NCI-H774 (cell line): ENCODE data around the gene MACO1.
"Not testable (repeated sequence)": the region's sequence is repeated elsewhere in the genome, so short reads cannot be mapped to it uniquely, and the experiment has no call there.

Source experiments
- DNase-seq: peaks from one replicate; lab custom pipeline; 2025; lab: John Stamatoyannopoulos, UW

Gene MACO1

DNA sequence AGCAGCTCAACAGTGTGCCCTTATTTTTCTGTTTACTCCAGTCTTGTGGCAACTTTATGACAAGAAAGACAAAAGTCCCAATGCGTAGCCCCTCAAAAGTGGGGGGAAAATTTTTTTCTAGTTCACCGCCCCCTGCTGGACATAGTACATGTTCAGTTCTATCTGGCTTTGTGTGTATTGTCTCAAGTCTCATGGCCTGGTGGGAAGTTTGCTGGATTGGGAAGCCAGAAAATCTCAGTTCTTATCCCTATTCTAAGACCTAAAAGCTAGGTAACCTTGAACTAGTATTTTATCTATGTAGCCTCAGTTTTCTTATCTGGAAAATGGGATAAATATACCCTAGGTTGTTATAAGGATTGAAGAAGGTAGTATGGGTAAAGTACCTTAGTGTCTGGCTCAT is 56.9 kb downstream of the MACO1 start:
- no peak for DNase-seq

- no peak for DNase-seq
Measured at GRCh38 chr1:25492323-25492722, 61.6 kb downstream of the MACO1 start.

DNA sequence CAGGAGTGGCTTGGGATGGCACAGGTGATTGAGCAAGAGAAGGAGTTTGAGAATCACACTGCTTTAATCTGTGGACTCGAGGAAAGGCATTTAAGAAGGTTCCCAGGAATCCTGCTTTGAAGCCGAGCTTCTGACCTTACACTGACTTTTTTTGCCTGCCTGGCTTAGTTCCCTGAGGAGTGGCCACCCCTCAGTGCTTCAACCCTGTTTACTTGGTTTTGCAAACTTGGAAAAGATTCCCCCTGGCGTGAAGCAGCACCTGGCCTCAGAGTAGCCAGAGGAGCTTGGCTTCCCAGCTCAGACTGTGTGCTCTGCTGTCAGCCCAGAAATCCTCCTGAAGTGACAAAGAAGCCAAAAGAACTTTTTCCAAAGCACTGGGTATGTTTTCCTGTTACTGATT is 64.3 kb downstream of the MACO1 start:
- DNase-seq = no peak

DNA sequence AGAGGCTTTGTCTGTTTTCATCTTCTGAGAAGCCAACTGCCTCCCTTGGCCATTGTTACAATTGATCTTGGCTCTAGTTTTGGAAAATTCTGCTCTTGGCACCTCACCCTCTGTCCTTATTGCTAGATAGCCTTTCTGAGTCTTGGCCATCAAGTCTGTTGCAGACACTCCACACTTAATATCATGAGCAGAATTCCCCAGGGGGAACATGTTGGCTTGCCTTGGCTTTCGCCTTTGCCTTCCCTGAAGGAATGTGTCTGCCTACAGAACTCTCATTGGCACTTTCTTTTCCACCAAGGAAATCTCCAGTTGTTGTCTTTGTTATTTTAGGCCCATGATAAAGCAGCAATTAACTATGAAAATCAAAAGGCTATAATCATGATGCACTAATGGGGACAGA is 70.0 kb downstream of the MACO1 start:
- DNase-seq = no peak

DNA sequence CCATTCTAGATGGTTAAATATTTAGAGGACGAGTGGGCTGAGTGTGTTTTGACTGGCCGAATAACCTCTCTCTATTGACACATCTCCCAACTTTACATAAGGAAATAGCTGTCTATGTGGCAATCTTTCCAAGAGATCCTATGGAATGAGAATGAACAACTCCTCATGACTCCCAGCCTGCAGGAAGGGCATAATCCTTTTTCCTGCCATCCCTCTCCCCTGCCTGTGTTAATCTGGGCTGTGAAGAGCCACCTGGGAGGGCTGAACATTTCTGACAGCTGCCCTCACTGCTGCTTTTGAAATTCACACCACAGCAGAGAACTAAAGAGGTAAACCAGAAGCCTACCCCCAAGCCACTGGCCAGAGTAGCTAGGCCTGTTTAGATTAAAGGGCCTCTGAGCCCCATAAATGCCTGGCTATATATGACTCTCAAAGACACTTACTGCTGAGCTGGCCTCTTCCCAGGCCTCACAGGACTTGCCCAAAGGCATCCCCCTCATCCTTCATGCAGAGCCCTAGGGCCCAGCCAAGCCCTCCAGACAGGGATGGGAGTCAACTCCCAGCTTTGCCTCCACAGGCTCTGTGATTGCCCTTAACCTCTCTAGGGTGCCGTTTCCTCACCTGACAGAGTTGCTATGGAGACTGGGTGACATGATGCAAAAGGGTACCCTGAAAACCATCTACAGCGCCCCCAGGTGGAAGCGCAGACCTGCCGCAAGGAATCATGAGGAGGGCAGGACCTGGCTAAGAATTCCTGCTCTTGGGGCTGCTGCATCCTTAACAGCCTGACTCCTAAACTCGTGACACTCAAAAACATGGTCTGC is 70.8 kb downstream of the MACO1 start:
- DNase-seq = no peak

- no peak for DNase-seq
Measured at GRCh38 chr1:25502957-25503356, 72.3 kb downstream of the MACO1 start.

DNA sequence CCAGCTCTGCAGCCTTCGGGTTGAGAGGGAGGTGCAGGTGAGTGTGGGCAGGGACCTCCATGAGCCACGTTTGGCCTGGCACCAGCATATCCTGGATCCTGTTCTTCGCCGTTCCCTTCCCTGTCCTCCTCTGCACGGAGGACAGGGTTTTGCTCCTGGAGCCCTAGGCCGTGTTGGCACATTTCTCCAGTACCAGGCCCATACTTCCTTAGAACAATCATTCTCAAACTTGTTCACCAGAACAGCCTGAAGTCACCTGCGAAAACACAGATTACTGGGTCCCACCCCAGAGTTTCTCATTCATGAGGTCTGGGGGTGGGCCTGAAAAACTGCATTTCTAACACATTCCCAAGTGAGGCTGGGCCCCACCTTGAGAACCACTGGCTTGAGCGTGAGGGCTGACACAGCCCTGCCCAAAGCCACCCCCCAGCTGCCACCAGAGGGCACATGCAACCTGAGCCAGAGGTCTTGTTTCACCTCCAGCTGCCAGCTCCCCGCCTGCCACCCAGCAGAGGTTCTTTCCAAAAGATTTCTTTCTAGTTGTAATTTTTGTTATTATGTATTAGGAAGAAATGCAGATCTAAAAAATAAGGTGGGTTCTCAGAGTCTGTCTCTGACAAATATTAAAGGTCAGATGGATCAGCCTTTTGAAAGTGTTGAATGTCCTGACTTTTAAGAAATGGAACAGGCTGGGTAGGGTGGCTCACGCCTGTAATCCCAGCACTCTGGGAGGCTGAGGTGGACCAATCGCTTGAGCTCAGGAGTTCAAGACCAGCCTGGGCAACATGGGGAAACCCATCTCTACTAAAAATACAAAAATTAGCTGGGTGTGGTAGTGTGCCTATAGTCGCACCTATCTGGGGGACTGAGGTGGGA is 73.1 kb downstream of the MACO1 start:
- DNase-seq = no peak

DNA sequence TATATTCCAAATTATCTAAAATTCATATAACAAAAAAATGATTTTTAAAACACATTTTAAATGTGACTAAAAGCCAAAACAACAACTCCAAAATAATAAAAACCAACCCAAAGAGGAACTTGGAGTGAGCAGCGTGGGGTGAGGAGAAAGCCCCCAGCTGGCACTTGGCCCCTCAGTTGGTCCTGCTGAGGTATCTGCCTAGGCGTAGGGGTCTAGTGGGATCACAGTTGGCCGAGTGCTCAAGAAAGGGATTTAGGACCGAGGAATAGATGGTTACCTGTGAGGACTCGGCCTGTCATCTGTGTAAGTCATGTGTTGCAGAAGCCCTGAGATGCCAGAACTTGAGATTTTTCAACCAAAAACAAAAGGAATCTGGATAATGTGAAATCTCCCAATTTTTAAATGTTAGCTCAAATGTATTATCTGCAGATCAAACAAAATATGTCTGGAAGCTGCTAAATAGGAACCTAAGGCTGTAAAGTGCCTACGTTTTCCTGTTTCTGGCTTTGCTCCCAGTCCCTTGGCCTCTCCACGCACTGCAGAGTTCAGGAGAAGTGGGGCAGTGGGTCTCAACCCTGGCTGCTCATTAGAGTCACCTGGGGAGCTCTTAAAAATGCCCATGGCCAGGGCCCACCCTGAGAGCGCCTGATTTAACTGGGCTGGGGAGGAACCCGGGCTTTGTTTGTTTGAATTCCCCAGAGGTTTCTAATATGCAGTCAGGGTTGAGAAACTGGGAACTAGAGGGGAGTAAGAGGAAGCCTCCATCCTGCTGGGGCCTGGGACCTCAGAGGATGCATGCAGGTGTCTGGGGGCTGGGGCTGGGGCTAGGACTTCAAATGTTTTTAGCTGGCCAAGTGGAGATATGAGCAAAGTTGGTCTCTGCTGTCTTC is 74.3 kb downstream of the MACO1 start:
- DNase-seq = no peak

DNA sequence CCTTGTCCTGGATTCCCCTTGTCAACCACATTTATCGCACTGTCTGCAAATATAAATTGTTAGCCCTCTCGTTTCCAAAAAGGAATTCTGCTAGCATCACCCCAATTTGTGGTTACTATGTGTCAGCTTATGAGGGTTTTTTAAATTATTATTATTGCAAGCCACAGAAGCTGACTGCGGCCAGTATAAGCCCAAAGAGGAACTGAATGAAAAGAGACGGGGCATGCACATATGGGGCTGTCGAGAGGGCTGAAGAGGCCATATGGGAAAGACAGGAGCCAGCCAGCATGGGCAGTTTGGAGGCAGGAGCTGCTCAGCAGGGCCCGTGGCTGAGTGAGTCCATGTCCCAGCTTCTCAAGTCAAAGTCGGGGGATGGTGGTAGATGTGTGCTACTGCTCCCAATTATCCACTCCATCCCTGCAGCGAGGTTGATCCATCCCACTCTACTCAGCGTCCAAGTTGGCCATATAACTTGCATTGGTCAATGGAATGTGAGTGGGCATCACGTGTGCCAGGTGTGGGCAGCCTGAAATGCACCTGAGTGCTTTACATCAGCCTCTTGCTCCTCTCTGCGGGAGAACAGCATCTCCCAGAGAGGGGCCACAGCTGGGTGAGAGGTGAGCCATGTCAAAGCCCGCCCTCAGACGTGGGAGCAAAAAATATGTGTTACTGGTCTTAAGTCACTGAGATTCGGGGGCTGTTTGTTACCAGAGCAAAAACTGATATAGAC is 75.1 kb downstream of the MACO1 start:
- DNase-seq = no peak

DNA sequence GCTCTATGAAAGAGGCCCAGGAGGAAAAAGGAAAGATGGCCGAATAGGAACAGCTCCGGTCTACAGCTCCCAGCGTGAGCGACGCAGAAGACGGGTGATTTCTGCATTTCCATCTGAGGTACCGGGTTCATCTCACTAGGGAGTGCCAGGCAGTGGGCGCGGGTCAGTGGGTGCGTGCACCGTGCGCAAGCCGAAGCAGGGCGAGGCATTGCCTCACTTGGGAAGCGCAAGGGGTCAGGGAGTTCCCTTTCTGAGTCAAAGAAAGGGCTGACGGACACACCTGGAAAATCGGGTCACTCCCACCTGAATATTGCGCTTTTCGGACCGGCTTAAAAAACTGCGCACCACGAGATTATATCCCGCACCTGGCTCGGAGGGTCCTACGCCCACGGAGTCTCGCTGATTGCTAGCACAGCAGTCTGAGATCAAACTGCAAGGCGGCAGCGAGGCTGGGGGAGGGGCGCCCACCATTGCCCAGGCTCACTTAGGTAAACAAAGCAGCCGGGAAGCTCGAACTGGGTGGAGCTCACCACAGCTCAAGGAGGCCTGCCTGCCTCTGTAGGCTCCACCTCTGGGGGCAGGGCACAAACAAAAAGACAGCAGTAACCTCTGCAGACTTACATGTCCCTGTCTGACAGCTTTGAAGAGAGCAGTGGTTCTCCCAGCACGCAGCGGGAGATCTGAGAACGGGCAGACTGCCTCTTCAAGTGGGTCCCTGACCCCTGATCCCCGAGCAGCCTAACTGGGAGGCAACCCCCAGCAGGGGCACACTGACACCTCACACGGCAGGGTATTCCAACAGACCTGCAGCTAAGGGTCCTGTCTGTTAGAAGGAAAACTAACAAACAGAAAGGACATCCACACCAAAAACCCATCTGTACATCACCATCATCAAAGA is 76.1 kb downstream of the MACO1 start:
- not testable (repeated sequence) for DNase-seq

DNA sequence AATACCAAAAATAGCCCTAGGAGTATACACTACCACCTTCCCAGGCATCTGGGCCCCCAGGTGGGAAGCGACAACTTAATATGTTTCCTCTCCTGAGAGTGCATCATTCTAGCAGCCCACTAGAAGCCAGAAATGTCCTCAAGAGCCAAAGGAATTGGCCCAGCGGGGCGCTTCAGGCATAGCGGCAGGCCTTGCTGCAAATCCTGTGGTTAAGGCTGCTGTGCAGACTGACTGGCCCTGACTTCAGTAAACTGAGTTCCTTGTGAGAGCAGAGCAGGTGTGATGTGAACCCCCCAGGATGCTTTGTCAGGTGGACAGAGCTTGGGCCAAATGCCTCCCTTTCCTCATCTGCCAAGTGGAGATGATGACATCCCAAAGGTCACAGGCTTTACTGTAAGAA is 83.0 kb downstream of the MACO1 start:
- DNase-seq = no peak

DNA sequence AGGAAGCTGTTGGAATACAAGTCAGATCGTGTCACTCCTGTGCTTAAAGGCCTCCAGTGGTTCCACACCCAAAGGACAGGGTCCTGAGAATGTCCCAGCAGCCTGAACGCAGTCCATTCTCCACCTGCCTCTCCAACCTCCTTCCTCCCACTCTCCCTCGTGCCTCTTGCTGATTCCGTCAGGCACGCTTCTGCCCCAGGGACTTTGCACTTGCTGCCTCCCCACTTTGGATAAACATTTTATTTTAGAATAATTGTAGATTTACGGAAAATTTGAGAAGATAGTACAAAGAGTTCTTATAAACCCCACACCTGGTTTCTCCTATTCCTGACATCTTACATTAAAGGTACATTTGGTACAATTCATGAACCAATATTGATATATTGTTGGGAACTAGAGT is 84.3 kb downstream of the MACO1 start:
- DNase-seq = no peak

DNA sequence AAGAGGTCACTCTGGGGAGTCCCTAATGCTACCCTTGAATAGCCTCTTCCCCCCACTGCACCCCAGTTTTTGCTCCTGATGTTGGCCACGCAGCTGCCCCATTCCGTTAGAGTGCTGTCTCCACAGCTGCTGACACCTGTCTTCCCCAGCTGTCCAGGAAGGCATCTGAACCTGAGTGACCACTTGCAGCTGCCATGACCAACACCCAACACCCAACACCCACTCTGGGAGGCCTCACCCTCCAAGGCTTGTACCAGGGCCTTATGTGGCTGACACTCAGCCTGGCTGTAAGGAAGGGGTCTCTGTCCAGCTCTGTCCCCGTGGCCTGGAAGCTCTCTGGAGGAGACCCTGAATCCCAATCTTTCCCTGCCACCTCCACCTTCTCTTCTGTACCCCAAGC is 86.0 kb downstream of the MACO1 start:
- no peak for DNase-seq

DNA sequence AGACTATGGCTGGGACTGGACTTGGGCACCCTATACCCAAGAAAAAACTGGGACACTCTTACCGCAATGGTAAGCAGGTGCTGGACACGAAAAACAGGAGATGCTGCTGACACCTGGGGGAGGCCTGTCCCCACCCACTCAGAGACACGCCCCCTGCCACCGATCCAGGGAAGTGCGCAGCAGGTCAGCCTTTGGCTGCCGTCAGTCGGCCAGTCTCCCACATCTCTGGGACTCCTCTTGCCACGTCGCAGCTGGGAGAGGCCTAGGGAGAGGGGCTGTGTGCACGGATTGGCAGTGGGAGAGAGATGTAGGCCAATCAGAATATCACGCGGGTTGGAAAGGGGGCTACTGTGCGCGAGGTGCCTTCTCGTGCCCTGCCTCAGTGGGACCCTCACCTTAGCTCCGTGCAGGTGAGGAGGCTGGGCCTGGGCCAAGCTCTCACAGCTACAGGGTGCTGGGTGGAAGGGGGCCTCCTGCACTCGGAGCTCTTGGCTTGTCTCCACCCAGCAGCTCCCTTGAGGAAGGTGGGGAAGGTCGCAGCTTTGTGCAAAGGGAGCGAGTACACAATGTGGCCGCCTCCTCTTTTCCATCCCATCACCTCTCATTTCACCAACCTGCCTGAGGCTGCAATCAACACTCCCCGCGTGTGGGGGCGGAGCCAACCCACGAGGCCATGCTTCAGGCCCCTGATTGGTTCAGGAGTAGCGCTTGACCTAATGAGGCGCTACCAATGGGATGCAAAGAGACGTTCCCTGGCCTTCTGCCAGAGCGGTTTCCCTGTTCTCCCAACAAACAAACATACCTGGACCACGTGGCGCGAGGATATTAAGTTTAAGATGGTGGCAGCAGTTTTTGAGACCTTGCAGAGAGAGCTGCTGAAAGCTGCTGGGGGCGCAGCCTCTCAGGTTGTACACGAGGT is 87.0 kb downstream of the MACO1 start:
- no peak for DNase-seq

DNA sequence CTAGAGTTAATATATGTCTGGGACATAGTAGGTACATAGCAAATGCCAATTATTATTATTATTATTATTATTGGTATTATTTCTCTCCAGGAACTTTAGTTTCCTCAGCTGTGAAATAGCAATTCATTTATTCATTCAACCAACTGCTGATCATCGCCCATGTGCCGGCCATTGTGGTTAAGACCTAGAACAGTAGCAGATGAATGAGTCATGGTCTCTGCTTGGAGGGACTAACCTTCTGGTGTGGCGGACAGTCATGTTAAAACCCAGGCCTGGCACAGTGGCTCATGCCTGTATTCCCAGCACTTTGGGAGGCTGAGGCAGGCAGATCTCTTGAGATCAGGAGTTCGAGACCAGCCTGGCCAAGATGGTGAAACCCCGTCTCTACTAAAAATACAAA is 88.9 kb downstream of the MACO1 start:
- DNase-seq = no peak

- DNase-seq = peak; percentile 3
Measured at GRCh38 chr1:25520446-25521061, 89.9 kb downstream of the MACO1 start.

DNA sequence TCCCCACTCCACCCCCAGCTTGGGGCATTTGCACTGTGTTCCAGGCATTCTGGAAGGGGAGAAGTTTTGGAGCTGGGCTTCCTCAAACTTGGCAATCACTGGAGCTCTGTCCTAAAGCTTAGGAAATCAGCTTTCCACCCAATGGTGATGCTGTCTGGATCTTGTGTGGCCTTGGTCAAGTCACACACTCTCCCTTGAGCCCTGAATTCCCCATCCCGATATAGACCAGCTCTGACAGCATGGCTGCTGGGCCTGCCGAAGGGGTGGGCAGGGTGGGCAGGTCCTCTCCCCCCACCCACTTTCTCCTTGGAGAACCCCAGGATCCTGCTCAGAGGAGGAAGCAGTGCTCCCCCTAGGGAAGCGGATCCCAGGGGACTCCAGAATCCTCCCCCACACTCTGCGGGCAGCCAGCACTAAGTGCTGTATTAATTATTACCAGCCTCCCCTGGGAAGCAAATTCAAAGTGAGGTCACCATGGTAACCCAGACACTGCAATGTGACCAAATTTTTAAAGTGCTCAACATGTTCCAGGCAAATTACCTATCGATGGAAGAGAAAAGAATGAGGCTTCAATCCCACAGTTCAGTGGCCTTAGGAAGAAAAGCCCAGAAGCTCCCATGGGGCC is 91.4 kb downstream of the MACO1 start:
- DNase-seq = no peak

DNA sequence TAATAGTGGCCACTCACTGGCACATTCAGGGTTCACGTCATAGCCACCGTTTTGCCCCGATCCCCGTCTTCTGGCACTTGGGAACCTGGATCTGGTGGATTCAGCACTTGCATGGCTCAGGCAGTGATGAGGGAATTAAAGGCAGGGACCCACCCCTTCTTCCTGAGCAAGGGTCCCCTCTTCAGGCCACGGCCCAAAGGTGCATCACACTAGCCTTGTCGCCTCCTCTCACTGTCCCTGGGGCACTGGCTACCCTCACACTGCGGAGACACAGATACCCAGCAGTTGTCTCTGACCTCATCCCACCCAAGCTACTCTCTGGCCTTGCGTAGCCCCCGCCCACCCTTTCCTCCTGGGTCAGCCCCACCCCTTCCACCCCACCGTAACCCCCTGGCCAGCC is 92.8 kb downstream of the MACO1 start:
- no peak for DNase-seq
